ENCODE results near the gene RAI1. TPM values are rescaled to one million over a fixed set of nuclear protein-coding genes. Genes with fewer than 3 reads are reported as not detected.

The RAI1 gene
- polyA plus RNA-seq, 3 donors, result 30.5 to 43.9 (median 34.7) TPM

GRCh38 chr17:17696085-17696484, 14.8 kb downstream of the RAI1 start:
- DNase-seq, result no peak

GRCh38 chr17:17696882-17697633, 15.8 kb downstream of the RAI1 start:
- no peak for DNase-seq

- no peak for DNase-seq
These were observed 17.1 kb downstream of the RAI1 start for GRCh38 chr17:17698371-17698770.

- DNase-seq, result no peak
These were observed 17.7 kb downstream of the RAI1 start for GRCh38 chr17:17698869-17699351.

- no peak for DNase-seq
These were observed 18.2 kb downstream of the RAI1 start for GRCh38 chr17:17699491-17699890.

- DNase-seq, result no peak
These were observed 19.2 kb downstream of the RAI1 start for GRCh38 chr17:17700251-17700969.

- no peak for DNase-seq
These were observed 19.9 kb downstream of the RAI1 start for GRCh38 chr17:17701112-17701511.

GRCh38 chr17:17701658-17702057, 20.4 kb downstream of the RAI1 start:
- DNase-seq, result no peak

- no peak for DNase-seq
These were observed 21.3 kb downstream of the RAI1 start for GRCh38 chr17:17702449-17703139.

- no peak for DNase-seq
These were observed 22.1 kb downstream of the RAI1 start for GRCh38 chr17:17703140-17703919.

GRCh38 chr17:17704931-17705330, 23.7 kb downstream of the RAI1 start:
- no peak for DNase-seq

GRCh38 chr17:17706140-17707060, 25.1 kb downstream of the RAI1 start:
- no peak for DNase-seq

- DNase-seq, result no peak
These were observed 27.0 kb downstream of the RAI1 start for GRCh38 chr17:17708295-17708694.

- no peak for DNase-seq
These were observed 27.6 kb downstream of the RAI1 start for GRCh38 chr17:17708816-17709215.

- DNase-seq, result no peak
These were observed 28.6 kb downstream of the RAI1 start for GRCh38 chr17:17709815-17710321.

- DNase-seq, result no peak
These were observed 29.1 kb downstream of the RAI1 start for GRCh38 chr17:17710355-17710727.

GRCh38 chr17:17710728-17711541, 29.7 kb downstream of the RAI1 start:
- DNase-seq, result peak; percentile 87

- DNase-seq, result no peak
These were observed 30.4 kb downstream of the RAI1 start for GRCh38 chr17:17711641-17712162.

GRCh38 chr17:17712268-17712924, 31.1 kb downstream of the RAI1 start:
- no peak for DNase-seq
